MM.1S (cell line): Measurements from ENCODE around the gene TVP23C.

ENCODE experiments used
- EZH2 ChIP-seq: fragments of 300-600 bp; sonication (generic); optimal IDR thresholded peaks from 2 replicates; pipeline ENCODE3; 2017; ENCODE audit warnings: low read depth, mild to moderate bottlenecking, antibody characterized with exemption, low read length, mixed read lengths
- EZH2phosphoT487 ChIP-seq: fragments of 300-600 bp; sonication (generic); IDR thresholded peaks from 2 replicates; pipeline ENCODE4 v1.6.1; 2018; ENCODE audit warnings: antibody characterized with exemption, low read length
- TF ChIP-seq, protein P1 (sequence below): fragments of 300-600 bp; sonication (generic); IDR thresholded peaks from 2 replicates; pipeline ENCODE4 v1.5.1; 2016; ENCODE audit warnings: antibody characterized with exemption, low read length, mixed read lengths

DNA sequence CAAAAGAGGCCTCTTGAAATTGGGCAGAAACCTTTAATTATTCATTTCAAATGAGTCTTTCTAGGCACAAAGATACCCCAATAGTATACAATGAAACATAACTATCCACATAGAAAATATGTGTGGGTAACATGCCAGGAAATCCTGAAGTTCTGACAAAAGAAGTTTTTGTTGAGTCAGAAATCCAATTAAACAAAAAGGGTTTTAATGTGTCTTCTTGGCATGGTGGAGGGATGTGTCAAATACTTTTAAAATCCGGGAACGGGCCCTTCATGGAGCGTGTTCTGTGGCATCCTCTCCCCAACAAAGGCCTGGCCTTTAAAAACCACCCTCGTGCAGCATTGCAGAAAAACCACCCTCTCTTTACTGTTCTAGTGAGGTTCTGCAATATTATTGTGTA is 110.0 kb downstream of the TVP23C start:
- TF ChIP-seq, protein P1, sequence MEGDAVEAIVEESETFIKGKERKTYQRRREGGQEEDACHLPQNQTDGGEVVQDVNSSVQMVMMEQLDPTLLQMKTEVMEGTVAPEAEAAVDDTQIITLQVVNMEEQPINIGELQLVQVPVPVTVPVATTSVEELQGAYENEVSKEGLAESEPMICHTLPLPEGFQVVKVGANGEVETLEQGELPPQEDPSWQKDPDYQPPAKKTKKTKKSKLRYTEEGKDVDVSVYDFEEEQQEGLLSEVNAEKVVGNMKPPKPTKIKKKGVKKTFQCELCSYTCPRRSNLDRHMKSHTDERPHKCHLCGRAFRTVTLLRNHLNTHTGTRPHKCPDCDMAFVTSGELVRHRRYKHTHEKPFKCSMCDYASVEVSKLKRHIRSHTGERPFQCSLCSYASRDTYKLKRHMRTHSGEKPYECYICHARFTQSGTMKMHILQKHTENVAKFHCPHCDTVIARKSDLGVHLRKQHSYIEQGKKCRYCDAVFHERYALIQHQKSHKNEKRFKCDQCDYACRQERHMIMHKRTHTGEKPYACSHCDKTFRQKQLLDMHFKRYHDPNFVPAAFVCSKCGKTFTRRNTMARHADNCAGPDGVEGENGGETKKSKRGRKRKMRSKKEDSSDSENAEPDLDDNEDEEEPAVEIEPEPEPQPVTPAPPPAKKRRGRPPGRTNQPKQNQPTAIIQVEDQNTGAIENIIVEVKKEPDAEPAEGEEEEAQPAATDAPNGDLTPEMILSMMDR: no peak
- no peak for TF ChIP-seq EZH2phosphoT487
- TF ChIP-seq EZH2: no peak
